ENCODE results near the gene YBEY. TPM values are rescaled to one million over a fixed set of nuclear protein-coding genes. Genes with fewer than 3 reads are reported as not detected.

Gene YBEY
- total RNA-seq, 1 experiment from 2014 or later: 35.0 TPM

DNA sequence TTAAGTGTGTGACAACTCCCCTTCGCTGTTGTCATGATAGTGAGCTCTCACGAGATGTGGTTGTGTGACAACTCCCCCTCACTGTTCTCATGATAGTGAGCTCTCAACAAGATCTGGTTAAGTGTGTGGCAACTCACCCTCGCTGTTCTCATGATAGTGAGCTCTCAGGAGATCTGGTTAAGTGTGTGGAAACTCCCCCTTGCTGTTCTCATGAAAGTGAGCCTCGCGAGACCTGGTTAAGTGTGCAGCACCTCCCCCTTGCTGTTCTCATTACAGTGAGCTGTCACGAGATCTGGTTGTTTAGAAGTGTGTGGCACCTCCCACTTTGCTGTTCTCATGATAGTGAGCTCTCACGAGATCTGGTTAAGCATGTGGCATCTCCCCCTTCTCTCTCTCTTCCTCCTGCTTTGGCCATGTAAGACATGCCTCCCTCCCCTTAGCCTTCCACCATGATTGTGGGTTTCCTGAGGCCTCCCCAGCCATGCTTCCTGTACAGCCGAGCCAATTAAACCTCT lies 32.5 kb upstream of the YBEY start:
- H3K36me3 ChIP-seq (replicated peaks; ENCODE audit: control insufficient read depth, insufficient read depth, low read length): peaks cover 54% of the 10 kb centered on the region
- no peak for DNase-seq
- no peak overlapping the region for H3K4me3 ChIP-seq (ENCODE audit: insufficient read depth, low read depth, low read length)
- H3K27me3 ChIP-seq (ENCODE audit: control insufficient read depth, insufficient read depth, low read length): no peaks in the 10 kb centered on the region

- Histone ChIP-seq H3K36me3 (replicated peaks; ENCODE audit: control insufficient read depth, insufficient read depth, low read length) (peaks cover 57% of the 10 kb centered on the region), H3K4me3 (ENCODE audit: insufficient read depth, low read depth, low read length) (no peak overlapping the region), H3K27me3 (ENCODE audit: control insufficient read depth, insufficient read depth, low read length) (no peaks in the 10 kb centered on the region)
- DNase-seq: no peak
Measured at GRCh38 chr21:46254208-46254975, 31.8 kb upstream of the YBEY start.

DNA sequence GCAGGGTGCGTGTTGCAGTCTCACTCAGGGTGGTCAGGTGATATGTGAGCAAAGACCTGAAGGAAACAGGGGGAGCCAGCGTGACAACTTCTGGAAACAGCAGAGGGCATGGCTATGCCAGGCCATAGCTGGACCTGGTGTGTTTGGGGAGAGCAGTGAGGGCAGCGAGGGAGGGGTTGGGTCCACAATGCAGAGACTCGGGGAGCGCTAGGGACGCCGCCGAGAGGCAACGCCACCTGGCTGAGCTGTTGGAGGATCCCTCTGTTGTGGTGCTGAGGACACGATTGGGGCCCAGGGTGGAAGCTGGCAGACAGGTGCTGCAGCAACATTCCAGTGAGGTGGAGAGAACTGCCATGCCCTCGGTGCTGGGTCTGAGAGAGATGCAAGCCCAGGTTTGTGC lies 31.0 kb upstream of the YBEY start:
- no peaks in the 10 kb centered on the region for H3K27me3 ChIP-seq (ENCODE audit: control insufficient read depth, insufficient read depth, low read length)
- no peak overlapping the region for H3K4me3 ChIP-seq (ENCODE audit: insufficient read depth, low read depth, low read length)
- H3K36me3 ChIP-seq (replicated peaks; ENCODE audit: control insufficient read depth, insufficient read depth, low read length): peaks cover 51% of the 10 kb centered on the region
- no peak for DNase-seq

GRCh38 chr21:46255758-46256337 lies 30.3 kb upstream of the YBEY start:
- no peaks in the 10 kb centered on the region for H3K27me3 ChIP-seq (ENCODE audit: control insufficient read depth, insufficient read depth, low read length)
- DNase-seq: no peak
- no peak overlapping the region for H3K4me3 ChIP-seq (ENCODE audit: insufficient read depth, low read depth, low read length)
- peaks cover 52% of the 10 kb centered on the region for H3K36me3 ChIP-seq (replicated peaks; ENCODE audit: control insufficient read depth, insufficient read depth, low read length)

GRCh38 chr21:46256501-46256994 lies 29.6 kb upstream of the YBEY start:
- peaks cover 54% of the 10 kb centered on the region for H3K36me3 ChIP-seq (replicated peaks; ENCODE audit: control insufficient read depth, insufficient read depth, low read length)

GRCh38 chr21:46264046-46264689 lies 22.0 kb upstream of the YBEY start:
- Histone ChIP-seq H3K36me3 (replicated peaks; ENCODE audit: control insufficient read depth, insufficient read depth, low read length) (peaks cover 41% of the 10 kb centered on the region), H3K4me3 (ENCODE audit: insufficient read depth, low read depth, low read length) (no peak overlapping the region), H3K27me3 (ENCODE audit: control insufficient read depth, insufficient read depth, low read length) (no peaks in the 10 kb centered on the region)
- no peak for DNase-seq

More at GRCh38 chr21:46256501-46256994, 29.6 kb upstream of the YBEY start:
- no peaks in the 10 kb centered on the region for H3K27me3 ChIP-seq (ENCODE audit: control insufficient read depth, insufficient read depth, low read length)
- peak; percentile 60 for DNase-seq
- no peak overlapping the region for H3K4me3 ChIP-seq (ENCODE audit: insufficient read depth, low read depth, low read length)

GRCh38 chr21:46264690-46265144 lies 21.4 kb upstream of the YBEY start:
- Histone ChIP-seq H3K27me3 (ENCODE audit: control insufficient read depth, insufficient read depth, low read length) (no peaks in the 10 kb centered on the region), H3K36me3 (replicated peaks; ENCODE audit: control insufficient read depth, insufficient read depth, low read length) (peaks cover 47% of the 10 kb centered on the region), H3K4me3 (ENCODE audit: insufficient read depth, low read depth, low read length) (no peak overlapping the region)
- DNase-seq: peak; percentile 68

DNA sequence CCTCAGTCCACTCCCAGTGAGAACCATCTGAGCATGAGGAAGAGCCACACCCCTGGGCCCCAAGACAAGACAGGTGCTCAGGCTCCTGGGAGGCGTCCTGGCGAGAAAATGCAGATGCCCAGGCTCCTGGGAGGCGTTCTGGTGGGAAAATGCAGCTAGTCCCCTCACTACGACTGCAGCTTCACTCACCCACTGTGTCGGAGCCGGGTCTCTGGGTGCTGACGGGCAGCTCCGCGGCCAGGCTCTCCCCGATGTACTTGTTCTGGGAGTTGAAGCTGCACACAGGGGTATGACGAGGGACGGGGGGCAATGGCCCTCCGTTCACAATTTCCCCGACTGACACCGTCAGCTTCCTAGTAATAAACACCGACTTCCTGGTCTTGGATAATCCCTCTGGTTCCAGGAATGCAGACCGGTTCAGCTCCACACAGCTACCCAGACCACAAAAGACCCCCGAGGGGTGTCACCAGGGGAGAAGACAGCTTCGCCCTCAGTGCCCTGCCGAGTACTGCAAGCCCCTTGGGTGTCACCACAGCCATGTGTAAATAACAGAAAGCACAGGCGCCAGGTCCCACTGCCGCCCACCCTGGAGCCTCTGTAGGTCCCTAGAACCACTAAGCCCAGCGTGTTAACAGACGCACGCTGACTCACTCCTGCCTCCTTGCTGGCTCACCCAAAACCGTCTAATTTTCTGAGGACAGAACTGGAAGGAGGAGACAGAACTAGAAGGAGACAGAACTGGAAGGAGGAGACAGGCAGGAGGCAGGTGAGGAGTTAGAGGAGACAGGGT lies 20.2 kb upstream of the YBEY start:
- DNase-seq: no peak
- H3K36me3 ChIP-seq (replicated peaks; ENCODE audit: control insufficient read depth, insufficient read depth, low read length): peaks cover 45% of the 10 kb centered on the region
- no peaks in the 10 kb centered on the region for H3K27me3 ChIP-seq (ENCODE audit: control insufficient read depth, insufficient read depth, low read length)

DNA sequence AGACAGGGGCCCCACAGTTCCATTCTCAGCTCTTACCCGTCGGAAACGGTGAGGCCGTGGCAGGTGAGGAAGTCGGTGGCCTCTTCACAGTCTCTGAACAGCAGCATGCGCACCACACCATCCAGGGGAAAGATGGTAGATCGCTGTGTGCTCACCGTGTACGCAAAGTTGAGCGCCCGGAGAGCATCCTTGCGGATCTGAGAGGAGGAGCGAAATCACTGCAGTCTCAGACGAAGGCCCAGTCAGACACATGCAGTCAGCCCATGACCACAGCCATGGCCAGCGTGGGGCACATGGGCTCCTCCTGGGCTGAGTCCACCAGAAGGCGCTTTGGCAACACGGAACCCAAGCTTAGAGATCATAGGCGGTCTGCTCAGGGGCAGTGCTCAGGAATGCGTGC lies 19.2 kb upstream of the YBEY start:
- H3K4me3 ChIP-seq (ENCODE audit: insufficient read depth, low read depth, low read length): no peak overlapping the region
- DNase-seq: no peak
- H3K27me3 ChIP-seq (ENCODE audit: control insufficient read depth, insufficient read depth, low read length): no peaks in the 10 kb centered on the region
- H3K36me3 ChIP-seq (replicated peaks; ENCODE audit: control insufficient read depth, insufficient read depth, low read length): peaks cover 46% of the 10 kb centered on the region

More for the DNA sequence above, 20.2 kb upstream of the YBEY start:
- H3K4me3 ChIP-seq (ENCODE audit: insufficient read depth, low read depth, low read length): no peak overlapping the region

DNA sequence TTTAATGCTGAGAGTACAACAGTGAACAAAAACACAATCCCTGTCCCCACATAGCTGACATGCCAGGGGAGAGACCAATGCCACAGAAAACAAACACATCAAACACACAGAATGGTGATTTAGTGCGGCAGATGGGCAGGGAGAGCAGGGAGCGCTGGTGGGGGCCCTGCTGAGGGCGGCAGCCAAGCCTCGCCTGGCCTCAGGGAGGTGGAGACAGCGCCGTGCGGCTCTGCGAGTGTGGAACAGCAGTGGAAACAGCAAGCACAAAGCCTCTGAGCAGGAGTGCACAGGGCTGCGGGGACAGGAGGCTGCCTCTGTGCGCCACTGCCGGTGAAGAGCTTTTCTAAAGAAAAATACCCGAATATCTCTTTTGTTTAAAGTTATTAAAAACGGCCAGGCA lies 17.8 kb upstream of the YBEY start:
- no peak for DNase-seq
- H3K4me3 ChIP-seq (ENCODE audit: insufficient read depth, low read depth, low read length): no peak overlapping the region
- H3K27me3 ChIP-seq (ENCODE audit: control insufficient read depth, insufficient read depth, low read length): no peaks in the 10 kb centered on the region
- H3K36me3 ChIP-seq (replicated peaks; ENCODE audit: control insufficient read depth, insufficient read depth, low read length): peaks cover 57% of the 10 kb centered on the region

GRCh38 chr21:46269466-46269865 lies 16.7 kb upstream of the YBEY start:
- DNase-seq: no peak
- Histone ChIP-seq H3K27me3 (ENCODE audit: control insufficient read depth, insufficient read depth, low read length) (no peaks in the 10 kb centered on the region), H3K4me3 (ENCODE audit: insufficient read depth, low read depth, low read length) (no peak overlapping the region), H3K36me3 (replicated peaks; ENCODE audit: control insufficient read depth, insufficient read depth, low read length) (peaks cover 61% of the 10 kb centered on the region)

DNA sequence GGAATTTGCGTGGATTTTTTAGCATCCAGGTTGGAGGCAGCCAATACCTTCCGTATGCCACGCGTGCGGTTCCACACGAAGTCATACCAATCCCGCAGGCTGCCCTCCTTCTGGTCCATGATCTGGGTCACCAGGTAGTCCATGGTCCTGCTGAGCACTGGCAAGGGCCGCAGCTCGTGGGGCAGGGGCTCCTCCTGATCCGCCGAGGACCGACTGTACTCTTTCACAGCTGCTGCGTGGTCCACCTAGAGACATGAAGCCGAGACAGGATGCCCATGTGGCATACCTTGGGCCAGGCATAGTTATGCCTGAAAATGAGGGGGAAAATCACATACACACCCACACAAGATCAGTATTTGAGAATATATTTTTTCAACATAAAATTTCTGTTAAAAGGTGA lies 12.8 kb upstream of the YBEY start:
- Histone ChIP-seq H3K4me3 (ENCODE audit: insufficient read depth, low read depth, low read length) (no peak overlapping the region), H3K27me3 (ENCODE audit: control insufficient read depth, insufficient read depth, low read length) (no peaks in the 10 kb centered on the region), H3K36me3 (replicated peaks; ENCODE audit: control insufficient read depth, insufficient read depth, low read length) (peaks cover 55% of the 10 kb centered on the region)
- no peak for DNase-seq

DNA sequence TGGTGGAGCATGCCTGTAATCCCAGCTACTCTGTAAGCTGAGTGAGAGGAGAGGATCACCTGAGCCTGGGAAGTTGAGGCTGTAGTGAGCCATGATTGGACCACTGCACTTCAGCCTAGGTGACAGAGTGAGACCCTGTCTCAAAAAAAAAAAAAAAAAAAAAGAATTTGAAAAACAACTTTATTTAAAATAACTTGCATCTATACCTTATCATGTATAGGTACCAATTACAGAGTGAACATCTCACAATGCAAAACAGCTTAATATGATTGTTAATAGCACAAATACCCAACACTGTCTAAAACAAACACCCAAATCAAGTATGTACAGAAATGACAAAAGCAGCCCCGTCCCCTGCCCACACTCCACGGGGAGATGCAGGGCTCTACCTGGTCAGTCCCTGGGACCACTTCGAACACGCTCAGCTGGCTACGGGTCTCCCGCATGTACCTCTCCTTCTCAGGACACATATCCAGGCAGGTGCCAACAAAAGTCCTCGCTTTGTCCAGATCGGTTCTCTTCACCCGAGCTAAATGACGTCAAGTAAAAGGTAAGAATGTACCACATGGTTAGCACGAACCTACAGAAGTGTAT lies 11.2 kb upstream of the YBEY start:
- Histone ChIP-seq H3K27me3 (ENCODE audit: control insufficient read depth, insufficient read depth, low read length) (no peaks in the 10 kb centered on the region), H3K4me3 (ENCODE audit: insufficient read depth, low read depth, low read length) (no peak overlapping the region), H3K36me3 (replicated peaks; ENCODE audit: control insufficient read depth, insufficient read depth, low read length) (peaks cover 53% of the 10 kb centered on the region)
- peak; percentile 18 for DNase-seq

Measured in H7 (cell line).